T-helper 17 cell (primary cell): Measurements from ENCODE around the gene IKZF3. TPM values are rescaled to one million over a fixed set of nuclear protein-coding genes. Genes with fewer than 3 reads are reported as not detected.

ENCODE experiments used
- ATAC-seq: fragments of 150-1000 bp; cut with Tn5 transposase; 2 replicates; pipeline ENCODE4 v1.10.0; 2021; ENCODE audit warnings: mild to moderate bottlenecking, moderate library complexity
- DNase-seq, 3 donors: peaks; one replicate each; pipeline versions ENCODE4 v3.0.0 to v3.0.0-alpha.2; 2020 to 2021
- H3K9me3 ChIP-seq: one replicate; pipeline ENCODE4 v1.7.0; 2013; ENCODE audit warnings: low read length, mild to moderate bottlenecking; ENCODE audit not compliant: control insufficient read depth, poor library complexity, severe bottlenecking
- H3K27ac Mint-ChIP-seq: one replicate; pipeline ENCODE4 v1.8.0; 2022; ENCODE audit warnings: mild to moderate bottlenecking, moderate library complexity, mixed read lengths
- H3K27me3 Mint-ChIP-seq: one replicate; pipeline ENCODE4 v1.8.0; 2022; ENCODE audit warnings: mixed read lengths
- H3K36me3 Mint-ChIP-seq: one replicate; pipeline ENCODE4 v1.8.0; 2022; ENCODE audit warnings: low read depth, mixed read lengths
- H3K4me1 Mint-ChIP-seq: one replicate; pipeline ENCODE4 v1.8.0; 2022; ENCODE audit warnings: mild to moderate bottlenecking, mixed read lengths
- H3K4me3 Mint-ChIP-seq: one replicate; pipeline ENCODE4 v1.8.0; 2022; ENCODE audit warnings: mild to moderate bottlenecking, moderate library complexity, mixed read lengths
- total RNA-seq, 4 donors: library from RNA in 2 of 4; stranded (reverse) in 2 of 4; gene quantifications; one replicate each; pipeline ENCODE4 v1.2.3 and lab custom pipeline; 2022 to 2026

Gene IKZF3
- total RNA-seq, 2 donors from 2014 or later: 106 to 113 TPM

DNA sequence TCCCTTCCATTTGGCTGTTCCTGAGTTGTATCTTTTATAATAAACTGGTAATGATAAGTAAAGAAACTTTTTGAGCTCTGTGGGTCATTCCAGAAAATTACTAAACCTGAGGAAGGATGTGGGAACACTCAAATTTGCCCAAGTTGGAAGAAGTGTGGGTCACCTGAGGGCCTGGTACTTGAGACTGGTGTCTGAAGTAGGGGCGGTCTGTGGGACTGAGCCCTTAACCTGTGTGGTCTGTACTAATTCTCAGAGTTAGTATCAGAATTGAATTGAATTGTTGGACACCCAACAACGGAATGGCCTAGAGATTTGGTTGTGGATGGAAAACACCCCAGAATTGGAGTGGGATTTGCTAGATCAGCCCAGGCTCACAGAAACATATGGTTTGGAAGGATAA, 43.1 kb downstream of the IKZF3 start:
- Mint-ChIP-seq H3K4me3 (no peak overlapping the region), H3K4me1 (peaks cover 26% of the 10 kb centered on the region), H3K27me3 (no peaks in the 10 kb centered on the region), H3K27ac (peak overlapping the region; percentile 96), H3K36me3 (peaks cover 8% of the 10 kb centered on the region)
- ATAC-seq (no peak), DNase-seq (no peak)
- peaks cover 4% of the 10 kb centered on the region for H3K9me3 ChIP-seq

DNA sequence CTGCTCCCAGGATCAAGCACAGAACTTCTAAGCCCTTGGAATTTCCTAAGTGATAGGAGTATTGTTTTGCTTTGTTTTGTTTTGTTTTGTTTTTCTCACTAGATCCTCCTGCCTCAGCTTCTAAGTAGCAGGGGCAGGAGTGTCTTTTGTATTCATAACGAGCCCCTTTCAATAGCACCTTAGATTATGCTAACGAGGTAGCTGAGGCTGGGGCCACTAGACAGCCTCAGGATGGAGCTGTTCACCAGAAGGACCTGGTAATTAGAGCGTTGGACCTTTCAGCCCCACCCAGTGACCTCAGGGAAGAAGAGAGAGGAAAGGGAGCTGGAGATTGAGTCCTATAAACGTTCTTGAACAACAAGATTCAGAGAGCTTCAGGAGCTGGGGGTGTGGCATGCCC, 43.6 kb downstream of the IKZF3 start:
- H3K27ac Mint-ChIP-seq: peak overlapping the region; percentile 96
- peak overlapping the region; percentile 52 for H3K4me3 Mint-ChIP-seq
- H3K4me1 Mint-ChIP-seq: peaks cover 27% of the 10 kb centered on the region
- H3K27me3 Mint-ChIP-seq: no peaks in the 10 kb centered on the region
- DNase-seq (no peak), ATAC-seq (no peak)
- H3K9me3 ChIP-seq: peaks cover 4% of the 10 kb centered on the region
- H3K36me3 Mint-ChIP-seq: peaks cover 8% of the 10 kb centered on the region

GRCh38 chr17:39818358-39819000, 45.6 kb downstream of the IKZF3 start:
- no peaks in the 10 kb centered on the region for H3K27me3 Mint-ChIP-seq

GRCh38 chr17:39816272-39816671, 47.8 kb downstream of the IKZF3 start:
- H3K27ac Mint-ChIP-seq: peak overlapping the region; percentile 62
- H3K4me1 Mint-ChIP-seq: peaks cover 51% of the 10 kb centered on the region
- H3K4me3 Mint-ChIP-seq: no peak overlapping the region
- no peaks in the 10 kb centered on the region for H3K9me3 ChIP-seq
- no peaks in the 10 kb centered on the region for H3K27me3 Mint-ChIP-seq
- ATAC-seq (no peak), DNase-seq (no peak)
- H3K36me3 Mint-ChIP-seq: no peaks in the 10 kb centered on the region

More at GRCh38 chr17:39818358-39819000, 45.6 kb downstream of the IKZF3 start:
- Mint-ChIP-seq H3K27ac (peak overlapping the region; percentile 96), H3K4me3 (peak overlapping the region; percentile 72), H3K36me3 (peaks cover 2% of the 10 kb centered on the region), H3K4me1 (peaks cover 41% of the 10 kb centered on the region)
- peaks cover 4% of the 10 kb centered on the region for H3K9me3 ChIP-seq
- DNase-seq (peak in 2 of 3 donors; percentile 19 to 33), ATAC-seq (peak; percentile 29)

DNA sequence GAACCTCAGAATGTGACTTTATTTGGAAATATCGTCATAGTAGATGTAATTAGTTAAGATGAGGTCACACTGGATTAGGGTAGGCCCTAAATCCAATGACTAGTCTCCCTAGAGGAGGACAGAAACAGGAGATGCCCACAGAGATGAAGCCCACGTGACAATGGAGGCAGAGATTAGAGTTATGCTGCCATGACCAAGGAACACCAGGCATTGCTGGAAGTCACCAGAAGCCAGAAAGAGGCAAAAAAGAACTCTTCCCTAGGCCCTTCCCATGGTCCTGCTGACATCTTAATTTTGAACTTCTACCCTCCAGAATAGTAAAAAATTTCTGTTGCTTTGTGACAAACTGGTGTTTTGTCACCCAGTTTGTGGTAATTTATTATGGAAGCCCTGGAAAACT, 49.6 kb downstream of the IKZF3 start:
- peaks cover 41% of the 10 kb centered on the region for H3K4me1 Mint-ChIP-seq
- no peak for DNase-seq
- H3K27ac Mint-ChIP-seq: peak overlapping the region; percentile 96
- no peaks in the 10 kb centered on the region for H3K9me3 ChIP-seq
- no peaks in the 10 kb centered on the region for H3K36me3 Mint-ChIP-seq
- no peaks in the 10 kb centered on the region for H3K27me3 Mint-ChIP-seq
- peak overlapping the region; percentile 86 for H3K4me3 Mint-ChIP-seq
- ATAC-seq: no peak

DNA sequence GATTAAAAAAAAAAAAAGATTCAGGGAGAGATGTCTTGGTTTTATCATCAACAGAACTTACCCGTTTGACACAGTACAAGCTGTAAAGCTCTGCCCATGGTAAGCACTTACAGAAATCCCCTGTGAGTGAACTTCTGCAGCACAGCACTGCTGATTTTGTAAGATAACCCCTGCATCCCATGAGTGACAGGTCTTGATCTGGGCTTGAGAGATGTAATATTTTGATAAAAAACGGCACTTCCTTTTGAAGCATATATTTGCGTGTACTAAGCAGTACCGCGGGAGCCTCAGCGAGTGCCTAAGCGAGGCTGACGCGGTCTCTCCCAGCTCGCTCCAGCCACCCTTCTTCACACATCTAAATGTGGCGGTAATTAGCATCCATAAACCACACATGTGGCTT, 50.5 kb downstream of the IKZF3 start:
- Mint-ChIP-seq H3K4me3 (peak overlapping the region; percentile 86), H3K4me1 (peaks cover 39% of the 10 kb centered on the region), H3K27me3 (no peaks in the 10 kb centered on the region), H3K27ac (peak overlapping the region; percentile 96), H3K36me3 (no peaks in the 10 kb centered on the region)
- no peaks in the 10 kb centered on the region for H3K9me3 ChIP-seq
- peak; percentile 97 for ATAC-seq
- peak; percentile 44 to 62 (median 51) for DNase-seq

DNA sequence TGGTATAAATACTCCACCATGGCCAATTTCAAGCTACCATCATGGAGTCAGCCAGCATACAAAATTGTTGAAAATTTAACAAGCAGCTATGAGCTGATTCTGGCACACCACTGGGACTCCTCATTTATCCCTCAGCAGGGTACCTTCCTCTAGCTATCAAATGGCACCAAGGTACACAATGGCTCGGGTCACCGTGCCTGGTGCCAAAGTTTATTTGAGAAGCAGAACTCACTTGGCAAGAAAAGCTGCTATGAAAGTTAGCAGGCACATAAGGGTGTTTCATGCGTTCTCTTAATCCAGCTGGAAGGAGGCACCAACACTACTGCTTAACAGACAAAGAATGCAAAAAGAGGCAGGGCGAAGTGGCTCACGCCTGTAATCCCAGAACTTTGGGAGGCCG, 51.6 kb downstream of the IKZF3 start:
- ATAC-seq (no peak), DNase-seq (no peak)
- Mint-ChIP-seq H3K4me3 (peak overlapping the region; percentile 74), H3K27me3 (no peaks in the 10 kb centered on the region), H3K4me1 (peaks cover 37% of the 10 kb centered on the region), H3K27ac (peak overlapping the region; percentile 96), H3K36me3 (no peaks in the 10 kb centered on the region)
- no peaks in the 10 kb centered on the region for H3K9me3 ChIP-seq

- peak overlapping the region; percentile 96 for H3K27ac Mint-ChIP-seq
- DNase-seq (no peak), ATAC-seq (no peak)
- H3K36me3 Mint-ChIP-seq: no peaks in the 10 kb centered on the region
- H3K27me3 Mint-ChIP-seq: no peaks in the 10 kb centered on the region
- peaks cover 41% of the 10 kb centered on the region for H3K4me1 Mint-ChIP-seq
- no peaks in the 10 kb centered on the region for H3K9me3 ChIP-seq
- no peak overlapping the region for H3K4me3 Mint-ChIP-seq
Measured at GRCh38 chr17:39810939-39811728, 53.0 kb downstream of the IKZF3 start.

DNA sequence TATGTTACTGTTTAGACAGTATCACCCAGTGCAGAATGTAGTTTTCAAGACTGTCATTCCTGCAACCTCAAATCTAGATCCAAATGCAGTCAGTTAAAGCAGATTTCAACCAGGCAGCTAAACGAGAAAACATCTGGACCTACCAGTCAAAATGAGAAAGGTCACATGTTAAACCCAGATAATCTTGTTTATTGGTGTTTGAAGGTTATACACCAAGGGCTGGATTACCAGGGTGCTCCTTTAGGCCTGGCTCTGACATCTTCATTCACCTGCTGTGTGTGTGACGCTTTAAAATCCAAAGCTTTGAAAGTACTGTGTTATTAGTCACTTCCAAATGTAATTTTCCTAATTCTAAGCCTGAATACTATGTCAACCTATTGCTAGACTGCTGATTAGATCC, 54.9 kb downstream of the IKZF3 start:
- H3K9me3 ChIP-seq: no peaks in the 10 kb centered on the region
- H3K4me3 Mint-ChIP-seq: no peak overlapping the region
- ATAC-seq (no peak), DNase-seq (no peak)
- no peaks in the 10 kb centered on the region for H3K36me3 Mint-ChIP-seq
- H3K4me1 Mint-ChIP-seq: peaks cover 40% of the 10 kb centered on the region
- peak overlapping the region; percentile 96 for H3K27ac Mint-ChIP-seq
- H3K27me3 Mint-ChIP-seq: no peaks in the 10 kb centered on the region

- peaks cover 35% of the 10 kb centered on the region for H3K4me1 Mint-ChIP-seq
Measured at GRCh38 chr17:39808409-39808997, 55.6 kb downstream of the IKZF3 start.

DNA sequence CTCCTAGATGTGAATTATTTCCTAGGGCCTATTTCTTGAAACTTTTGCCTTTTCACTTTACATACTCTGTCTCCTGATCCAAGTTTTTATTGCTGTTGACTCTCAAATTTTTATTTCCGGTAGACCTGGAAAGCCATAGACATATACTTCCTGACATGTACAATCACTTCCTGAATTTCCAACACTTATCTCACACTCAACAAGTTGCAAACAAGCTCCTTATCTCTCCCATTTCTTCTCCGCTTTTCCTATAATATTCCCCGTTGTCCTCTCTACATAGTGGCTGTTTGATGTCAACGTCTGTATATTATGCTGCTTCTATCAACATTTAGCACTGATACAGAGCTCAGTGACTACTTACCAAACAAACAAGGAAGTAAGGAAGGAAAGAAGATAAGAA, 59.3 kb downstream of the IKZF3 start:
- ATAC-seq (no peak), DNase-seq (no peak)
- peaks cover 28% of the 10 kb centered on the region for H3K4me1 Mint-ChIP-seq
- no peaks in the 10 kb centered on the region for H3K27me3 Mint-ChIP-seq
- peaks cover 2% of the 10 kb centered on the region for H3K36me3 Mint-ChIP-seq
- H3K4me3 Mint-ChIP-seq: no peak overlapping the region
- no peaks in the 10 kb centered on the region for H3K9me3 ChIP-seq
- H3K27ac Mint-ChIP-seq: peak overlapping the region; percentile 12

More at GRCh38 chr17:39808409-39808997, 55.6 kb downstream of the IKZF3 start:
- H3K4me3 Mint-ChIP-seq: no peak overlapping the region
- ATAC-seq (no peak), DNase-seq (no peak)
- peak overlapping the region; percentile 96 for H3K27ac Mint-ChIP-seq
- no peaks in the 10 kb centered on the region for H3K27me3 Mint-ChIP-seq
- no peaks in the 10 kb centered on the region for H3K9me3 ChIP-seq
- H3K36me3 Mint-ChIP-seq: no peaks in the 10 kb centered on the region

- Mint-ChIP-seq H3K4me3 (peak overlapping the region; percentile 70), H3K27ac (peak overlapping the region; percentile 94), H3K36me3 (peaks cover 4% of the 10 kb centered on the region), H3K27me3 (no peaks in the 10 kb centered on the region), H3K4me1 (peaks cover 44% of the 10 kb centered on the region)
- no peak for DNase-seq
- no peaks in the 10 kb centered on the region for H3K9me3 ChIP-seq
- no peak for ATAC-seq
Measured at GRCh38 chr17:39801055-39801454, 63.1 kb downstream of the IKZF3 start.

DNA sequence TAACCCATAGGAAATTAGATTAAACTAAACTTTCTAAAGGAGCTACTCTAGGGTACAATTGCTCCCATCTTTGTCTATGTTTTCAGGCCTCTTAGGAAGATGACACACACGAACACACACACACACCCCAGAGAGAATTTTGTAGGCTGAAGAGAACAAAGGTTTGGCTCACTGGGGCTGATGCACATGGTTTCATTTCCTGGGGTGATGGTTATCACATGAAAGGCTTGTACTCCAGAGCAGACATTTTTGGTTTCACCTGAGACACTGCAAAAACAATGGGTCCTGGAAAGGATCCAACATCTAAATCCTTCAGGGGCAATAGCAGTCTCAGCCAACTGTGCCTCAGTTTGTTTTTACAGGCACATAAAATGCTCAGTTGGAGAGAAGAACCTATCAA, 63.6 kb downstream of the IKZF3 start:
- H3K27ac Mint-ChIP-seq: peak overlapping the region; percentile 94
- peak; percentile 100 for ATAC-seq
- peak in 1 of 3 donors; percentile 30 for DNase-seq
- no peaks in the 10 kb centered on the region for H3K27me3 Mint-ChIP-seq
- peaks cover 43% of the 10 kb centered on the region for H3K4me1 Mint-ChIP-seq
- peaks cover 4% of the 10 kb centered on the region for H3K36me3 Mint-ChIP-seq
- no peaks in the 10 kb centered on the region for H3K9me3 ChIP-seq
- H3K4me3 Mint-ChIP-seq: peak overlapping the region; percentile 70
